ENCODE results near the gene IL15RA.

GRCh38 chr10:5910323-5911100 is 66.8 kb downstream of the IL15RA start:
- TF ChIP-seq, protein P1, sequence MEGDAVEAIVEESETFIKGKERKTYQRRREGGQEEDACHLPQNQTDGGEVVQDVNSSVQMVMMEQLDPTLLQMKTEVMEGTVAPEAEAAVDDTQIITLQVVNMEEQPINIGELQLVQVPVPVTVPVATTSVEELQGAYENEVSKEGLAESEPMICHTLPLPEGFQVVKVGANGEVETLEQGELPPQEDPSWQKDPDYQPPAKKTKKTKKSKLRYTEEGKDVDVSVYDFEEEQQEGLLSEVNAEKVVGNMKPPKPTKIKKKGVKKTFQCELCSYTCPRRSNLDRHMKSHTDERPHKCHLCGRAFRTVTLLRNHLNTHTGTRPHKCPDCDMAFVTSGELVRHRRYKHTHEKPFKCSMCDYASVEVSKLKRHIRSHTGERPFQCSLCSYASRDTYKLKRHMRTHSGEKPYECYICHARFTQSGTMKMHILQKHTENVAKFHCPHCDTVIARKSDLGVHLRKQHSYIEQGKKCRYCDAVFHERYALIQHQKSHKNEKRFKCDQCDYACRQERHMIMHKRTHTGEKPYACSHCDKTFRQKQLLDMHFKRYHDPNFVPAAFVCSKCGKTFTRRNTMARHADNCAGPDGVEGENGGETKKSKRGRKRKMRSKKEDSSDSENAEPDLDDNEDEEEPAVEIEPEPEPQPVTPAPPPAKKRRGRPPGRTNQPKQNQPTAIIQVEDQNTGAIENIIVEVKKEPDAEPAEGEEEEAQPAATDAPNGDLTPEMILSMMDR (IDR thresholded peaks at IDR 0.05; ENCODE audit: borderline replicate concordance, extremely low read depth, low read length, poor library complexity, severe bottlenecking): no peak
- TF ChIP-seq EZH2 (IDR thresholded peaks at IDR 0.05; ENCODE audit: borderline replicate concordance, low read depth, low read length, severe bottlenecking): no peak
